Endothelial cell of umbilical vein (primary cell): Measurements from ENCODE around the gene MIEN1. TPM values are rescaled to one million over a fixed set of nuclear protein-coding genes. Genes with fewer than 3 reads are reported as not detected.

Experiments
- BruUV-seq: library from RNA; stranded (reverse); fragments of 400-500 nt; replicated peaks from 2 replicates; lab custom pipeline; 2021; lab: Mats Ljungman, UMichigan
- CTCF ChIA-PET: fragments of 300-600, 350-600 bp; sonication (Branson Sonifier 250); formaldehyde crosslinking; loops from one replicate; lab custom pipeline; 2021; ENCODE audit warnings: antibody characterized with exemption, inconsistent platforms; lab: Charles Lee
- POLR2A ChIA-PET: fragments of 300-600, 350-600 bp; sonication (Branson Sonifier 250); formaldehyde crosslinking; loops from one replicate; lab custom pipeline; 2021; ENCODE audit warnings: antibody characterized with exemption, inconsistent platforms; lab: Charles Lee
- DNase-seq: peaks from one replicate; pipeline ENCODE4 v3.0.0-alpha.2; 2011; ENCODE audit warnings: low read depth, low spot score
- FAIRE-seq: peaks from 2 replicates; lab custom pipeline; 2011; peaks lifted over from hg19 to GRCh38; lab: Jason Lieb, UNC
- H2AFZ ChIP-seq: 2 replicates; pipeline ENCODE4 v1.6.0; 2012; ENCODE audit warnings: low read depth, low read length, control low read depth, inconsistent platforms
- H3K27ac ChIP-seq: 2 replicates; pipeline ENCODE4 v1.5.1; 2011; ENCODE audit warnings: low read depth, mild to moderate bottlenecking, control low read depth, low read length, moderate library complexity; ENCODE audit not compliant: insufficient read depth
- H3K27me3 ChIP-seq, 2 experiments: 2 replicates each; pipeline versions ENCODE4 v1.6.0 to v1.6.1; 2011; ENCODE audit warnings: low read length in 2 of 2, mixed read lengths in 1 of 2; ENCODE audit not compliant: control insufficient read depth in 2 of 2, insufficient read depth in 2 of 2
- H3K36me3 ChIP-seq, 2 experiments: 2 replicates in 1 of 2; 3 replicates in 1 of 2; pipeline ENCODE4 v1.5.1; 2011; ENCODE audit warnings: low read length in 2 of 2, mild to moderate bottlenecking in 1 of 2, moderate library complexity in 1 of 2; ENCODE audit not compliant: control insufficient read depth in 2 of 2, insufficient read depth in 2 of 2; ENCODE audit errors: extremely low read depth in 1 of 2
- H3K4me1 ChIP-seq: 3 replicates; pipeline ENCODE4 v1.5.1; 2011; ENCODE audit warnings: mild to moderate bottlenecking, low read length; ENCODE audit not compliant: control insufficient read depth, insufficient read depth; ENCODE audit errors: extremely low read depth
- H3K4me2 ChIP-seq: 2 replicates; pipeline ENCODE4 v1.6.1; 2011; ENCODE audit warnings: low read length, control low read depth, mixed read lengths; ENCODE audit not compliant: insufficient read depth
- H3K4me3 ChIP-seq, 3 experiments: fragments of 200-600 bp in 1 of 3; sonication (generic), shearing (Covaris generic) in 1 of 3; replicated peaks in 1 of 3; 2 replicates each; pipeline ENCODE4 v1.5.1; 2011 to 2016; ENCODE audit warnings: control low read depth in 3 of 3, low read length in 3 of 3, mild to moderate bottlenecking in 2 of 3, inconsistent platforms in 1 of 3, low read depth in 1 of 3, moderate library complexity in 1 of 3; ENCODE audit not compliant: insufficient read depth in 1 of 3
- H3K79me2 ChIP-seq: 2 replicates; pipeline ENCODE4 v1.6.0; 2012; ENCODE audit warnings: low read length, inconsistent platforms; ENCODE audit not compliant: control insufficient read depth, insufficient read depth
- H3K9ac ChIP-seq: replicated peaks from 2 replicates; pipeline ENCODE3; 2011; ENCODE audit warnings: low read length, control low read depth; ENCODE audit not compliant: insufficient read depth; ENCODE audit errors: extremely low read depth
- H3K9me1 ChIP-seq: replicated peaks from 3 replicates; pipeline ENCODE4 v1.6.0; 2011; ENCODE audit warnings: mild to moderate bottlenecking, low read length; ENCODE audit not compliant: control insufficient read depth, insufficient read depth; ENCODE audit errors: extremely low read depth
- H3K9me3 ChIP-seq: replicated peaks from 2 replicates; pipeline ENCODE4 v1.5.1; 2012; ENCODE audit warnings: low read length, inconsistent platforms; ENCODE audit not compliant: control insufficient read depth, insufficient read depth
- H4K20me1 ChIP-seq: replicated peaks from 2 replicates; pipeline ENCODE3; 2011; ENCODE audit warnings: mild to moderate bottlenecking, low read length; ENCODE audit not compliant: control insufficient read depth, insufficient read depth; ENCODE audit errors: extremely low read depth
- CTCF ChIP-seq, 2 donors: IDR thresholded peaks; 1 replicate in 1 of 2; 2 replicates in 1 of 2; pipeline ENCODE4 v1.5.1; 2011; ENCODE audit warnings: low read length in 2 of 2, mild to moderate bottlenecking in 2 of 2, moderate library complexity in 2 of 2, control low read depth in 1 of 2, inconsistent platforms in 1 of 2, low read depth in 1 of 2; ENCODE audit not compliant: insufficient read depth in 1 of 2; ENCODE audit errors: extremely low read depth in 1 of 2
- EZH2 ChIP-seq: IDR thresholded peaks from 2 replicates; pipeline ENCODE4 v1.6.1; 2012; ENCODE audit warnings: borderline replicate concordance, low read depth, mild to moderate bottlenecking, moderate library complexity, low read length, inconsistent platforms; ENCODE audit not compliant: severe bottlenecking
- FOS ChIP-seq: IDR thresholded peaks from 2 replicates; pipeline ENCODE4 v1.6.1; 2011; ENCODE audit warnings: mild to moderate bottlenecking, low read length, moderate library complexity, borderline replicate concordance; ENCODE audit not compliant: insufficient read depth
- GATA2 ChIP-seq: IDR thresholded peaks from 2 replicates; pipeline ENCODE4 v1.7.0; 2011; ENCODE audit warnings: low read depth, mild to moderate bottlenecking, moderate library complexity, mixed read lengths, low read length; ENCODE audit not compliant: insufficient read length, insufficient read depth
- JUN ChIP-seq: IDR thresholded peaks from 2 replicates; pipeline ENCODE4 v1.6.1; 2011; ENCODE audit warnings: borderline replicate concordance, low read depth; ENCODE audit not compliant: insufficient read length, insufficient read depth
- MAX ChIP-seq: IDR thresholded peaks from 2 replicates; pipeline ENCODE4 v1.6.1; 2011; ENCODE audit not compliant: insufficient read depth, insufficient read length
- MYC ChIP-seq: IDR thresholded peaks from one replicate; pipeline ENCODE4 v1.6.1; 2011; ENCODE audit warnings: mild to moderate bottlenecking, low read depth, low read length
- POLR2A ChIP-seq: IDR thresholded peaks from 2 replicates; pipeline ENCODE4 v1.6.1; 2012; ENCODE audit warnings: low read depth, mild to moderate bottlenecking, control low read depth, low read length
- POLR2AphosphoS5 ChIP-seq: IDR thresholded peaks from 2 replicates; pipeline ENCODE4 v1.6.1; 2012; ENCODE audit warnings: low read depth, mild to moderate bottlenecking, control low read depth, low read length, moderate library complexity; ENCODE audit not compliant: insufficient read depth
- dilution Hi-C: fragments of 300-500 bp; cut with MboI; formaldehyde crosslinking; loops from one replicate; pipeline ENCODE4 v1.15.0; 2019; ENCODE audit warnings: low sequenced_read_pairs; ENCODE audit not compliant: extremely low pct_ligation_motif_present
- intact Hi-C: fragments of 100-400 bp; cut with micrococcal nuclease; formaldehyde crosslinking; loops from one replicate; pipeline ENCODE4 v1.10.0; 2022
- polyA plus RNA-seq, 4 experiments: library from polyadenylated mRNA; depleted of rRNA in 3 of 4; stranded (reverse) in 3 of 4; unstranded in 1 of 4; fragments of >200 nt; gene quantifications; 2 replicates each; pipeline versions ENCODE4 v1.2.1 to v1.2.3, GENCODE V29; 2011 to 2012; ENCODE audit warnings: missing spikeins in 1 of 4
- total RNA-seq: library from RNA; stranded (reverse); gene quantifications from 2 replicates; pipeline ENCODE4 v1.2.3, GENCODE V29; 2021

Gene MIEN1
- total and polyA plus RNA-seq, 2 donors (not counting 3 experiments of a cell fraction or from before 2014, with no cell fraction given), result 42.4 to 74.5 TPM

GRCh38 chr17:39751016-39751543, 20.7 kb upstream of the MIEN1 start:
- Histone ChIP-seq H3K9ac (no peak overlapping the region), H2AFZ (no peak overlapping the region), H3K9me3 (no peaks in the 10 kb centered on the region), H3K4me2 (no peak overlapping the region), H4K20me1 (no peaks in the 10 kb centered on the region), H3K4me1 (peaks cover 9% of the 10 kb centered on the region), H3K27ac (no peak overlapping the region), H3K9me1 (no peaks in the 10 kb centered on the region), H3K36me3 (no peaks in the 10 kb centered on the region), H3K4me3 (no peak overlapping the region), H3K27me3 (peaks cover 0 to under 1% of the 10 kb centered on the region in 2 experiments), H3K79me2 (no peaks in the 10 kb centered on the region)
- DNase-seq, result no peak
- BruUV-seq, result no TSS peak
- no peak for FAIRE-seq
- intact Hi-C loops (loop anchor here (5.0 kb wide), 1 partner anchor 114 kb away; the partner anchor contains the start of gene STARD3), dilution Hi-C loops (no loop called here)
- ChIA-PET CTCF (interaction anchor here (1.0 to 1.3 kb wide), 2 partner anchors 128 to 130 kb away, joined by 4 to 6 read pairs; no protein-coding TSS in a partner anchor), POLR2A (no interaction called here)
- no peak for TF ChIP-seq POLR2A
- no peak for TF ChIP-seq GATA2
- no peak for TF ChIP-seq CTCF (IDR thresholded peaks at IDR 0.05; ENCODE audit: extremely low read depth in 1 of 2, insufficient read depth in 1 of 2, low read depth in 1 of 2, low read length in 2 of 2)
- no peak for TF ChIP-seq POLR2AphosphoS5
- TF ChIP-seq EZH2, result no peak
- no peak for TF ChIP-seq MAX
- no peak for TF ChIP-seq MYC
- no peak for TF ChIP-seq JUN
- TF ChIP-seq FOS, result no peak
